ENCODE data around the gene ZBTB21.

GRCh38 chr21:42048870-42049577 lies 38.9 kb upstream of the ZBTB21 start:
- TF ChIP-seq CTCF (conservative IDR thresholded peaks at IDR 0.05; ENCODE audit: low read depth, low read length) (no peak), FOS (IDR thresholded peaks at IDR 0.05; ENCODE audit: low read depth, low read length) (no peak), POLR2A (IDR thresholded peaks at IDR 0.05; ENCODE audit: low read depth, low read length) (no peak), SMC3 (IDR thresholded peaks at IDR 0.05; ENCODE audit: low read depth, low read length) (no peak), RFX5 (IDR thresholded peaks at IDR 0.05; ENCODE audit: low read depth, low read length) (no peak)
- TF ChIP-seq, protein P1, sequence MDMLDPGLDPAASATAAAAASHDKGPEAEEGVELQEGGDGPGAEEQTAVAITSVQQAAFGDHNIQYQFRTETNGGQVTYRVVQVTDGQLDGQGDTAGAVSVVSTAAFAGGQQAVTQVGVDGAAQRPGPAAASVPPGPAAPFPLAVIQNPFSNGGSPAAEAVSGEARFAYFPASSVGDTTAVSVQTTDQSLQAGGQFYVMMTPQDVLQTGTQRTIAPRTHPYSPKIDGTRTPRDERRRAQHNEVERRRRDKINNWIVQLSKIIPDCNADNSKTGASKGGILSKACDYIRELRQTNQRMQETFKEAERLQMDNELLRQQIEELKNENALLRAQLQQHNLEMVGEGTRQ (IDR thresholded peaks at IDR 0.05; ENCODE audit: low read depth, low read length) = no peak
